Measurements from ENCODE around the gene NTN1.

DNA sequence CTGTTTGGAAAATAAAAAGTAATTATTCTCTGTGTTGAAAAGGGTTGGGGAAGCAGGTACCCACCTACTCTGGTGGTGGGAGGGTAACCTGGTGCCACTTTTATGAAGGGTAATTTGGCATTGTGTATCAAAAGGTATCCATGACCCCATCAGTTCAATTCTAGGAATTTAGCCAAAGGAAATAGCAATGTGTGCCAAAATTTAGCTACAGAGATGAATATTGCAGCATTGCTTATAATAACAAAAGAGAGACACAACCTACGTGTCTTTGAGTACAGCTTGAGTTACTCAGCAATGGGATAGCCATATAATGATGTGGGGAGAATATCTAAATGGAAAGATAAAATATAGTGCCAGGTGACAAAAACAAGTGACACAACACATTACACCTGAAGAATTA, 170.7 kb downstream of the NTN1 start:
- TF ChIP-seq, protein P1, sequence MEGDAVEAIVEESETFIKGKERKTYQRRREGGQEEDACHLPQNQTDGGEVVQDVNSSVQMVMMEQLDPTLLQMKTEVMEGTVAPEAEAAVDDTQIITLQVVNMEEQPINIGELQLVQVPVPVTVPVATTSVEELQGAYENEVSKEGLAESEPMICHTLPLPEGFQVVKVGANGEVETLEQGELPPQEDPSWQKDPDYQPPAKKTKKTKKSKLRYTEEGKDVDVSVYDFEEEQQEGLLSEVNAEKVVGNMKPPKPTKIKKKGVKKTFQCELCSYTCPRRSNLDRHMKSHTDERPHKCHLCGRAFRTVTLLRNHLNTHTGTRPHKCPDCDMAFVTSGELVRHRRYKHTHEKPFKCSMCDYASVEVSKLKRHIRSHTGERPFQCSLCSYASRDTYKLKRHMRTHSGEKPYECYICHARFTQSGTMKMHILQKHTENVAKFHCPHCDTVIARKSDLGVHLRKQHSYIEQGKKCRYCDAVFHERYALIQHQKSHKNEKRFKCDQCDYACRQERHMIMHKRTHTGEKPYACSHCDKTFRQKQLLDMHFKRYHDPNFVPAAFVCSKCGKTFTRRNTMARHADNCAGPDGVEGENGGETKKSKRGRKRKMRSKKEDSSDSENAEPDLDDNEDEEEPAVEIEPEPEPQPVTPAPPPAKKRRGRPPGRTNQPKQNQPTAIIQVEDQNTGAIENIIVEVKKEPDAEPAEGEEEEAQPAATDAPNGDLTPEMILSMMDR (conservative IDR thresholded peaks at IDR 0.05; ENCODE audit: low read depth, low read length): no peak
- TF ChIP-seq RFX5 (IDR thresholded peaks at IDR 0.05; ENCODE audit: low read depth, low read length): no peak
